ENCODE results near the gene KIF5A.

GRCh38 chr12:57527184-57527583 is 22.7 kb upstream of the KIF5A start:
- TF ChIP-seq TAF1 (IDR thresholded peaks at IDR 0.05; ENCODE audit: borderline replicate concordance, low read depth, low read length), result no peak
- no peak for TF ChIP-seq POLR2AphosphoS5 (IDR thresholded peaks at IDR 0.05; ENCODE audit: low read depth, low read length)

All from GM12892 (cell line).